Keratinocyte (primary cell): ENCODE results near the gene LHFPL6. TPM values are rescaled to one million over a fixed set of nuclear protein-coding genes. Genes with fewer than 3 reads are reported as not detected.

Experiments used
- DNase-seq: peaks from one replicate; pipeline ENCODE4 v3.0.0-alpha.2; 2011; ENCODE audit warnings: low read depth, missing footprints, low spot score
- FAIRE-seq: peaks from 2 replicates; lab custom pipeline; 2011; peaks lifted over from hg19 to GRCh38; lab: Jason Lieb, UNC
- H2AFZ ChIP-seq: 2 replicates; pipeline ENCODE4 v1.6.0; 2012; ENCODE audit warnings: low read length, control low read depth, inconsistent platforms; ENCODE audit not compliant: control insufficient read depth
- H3K27ac ChIP-seq: 2 replicates; pipeline ENCODE4 v1.5.1; 2011; ENCODE audit warnings: low read length; ENCODE audit not compliant: control insufficient read depth, insufficient read depth
- H3K27me3 ChIP-seq: 3 replicates; pipeline ENCODE4 v1.6.0; 2011; ENCODE audit warnings: low read length; ENCODE audit not compliant: control insufficient read depth, insufficient read depth; ENCODE audit errors: extremely low read depth
- H3K36me3 ChIP-seq, 2 experiments: 2 replicates in 1 of 2; 3 replicates in 1 of 2; pipeline ENCODE4 v1.5.1; 2011; ENCODE audit warnings: low read length in 2 of 2, mild to moderate bottlenecking in 1 of 2; ENCODE audit not compliant: control insufficient read depth in 2 of 2, insufficient read depth in 2 of 2; ENCODE audit errors: extremely low read depth in 1 of 2
- H3K4me1 ChIP-seq: 3 replicates; pipeline ENCODE4 v1.5.1; 2011; ENCODE audit warnings: low read length; ENCODE audit not compliant: control insufficient read depth, insufficient read depth; ENCODE audit errors: extremely low read depth
- H3K4me2 ChIP-seq: 3 replicates; pipeline ENCODE4 v1.6.0; 2011; ENCODE audit warnings: low read depth, low read length; ENCODE audit not compliant: control insufficient read depth, insufficient read depth; ENCODE audit errors: extremely low read depth
- H3K4me3 ChIP-seq, 3 experiments: fragments of 200-600 bp in 1 of 3; sonication (generic) in 1 of 3; 2 replicates in 2 of 3; 3 replicates in 1 of 3; pipeline ENCODE4 v1.5.1; 2011 to 2016; ENCODE audit warnings: low read length in 3 of 3, mild to moderate bottlenecking in 3 of 3, control low read depth in 2 of 3, inconsistent platforms in 1 of 3, low read depth in 1 of 3, mixed read lengths in 1 of 3, mixed run types in 1 of 3, moderate library complexity in 1 of 3; ENCODE audit not compliant: control insufficient read depth in 2 of 3, insufficient read depth in 2 of 3; ENCODE audit errors: extremely low read depth in 1 of 3
- H3K79me2 ChIP-seq: 2 replicates; pipeline ENCODE4 v1.6.0; 2012; ENCODE audit warnings: low read length; ENCODE audit not compliant: control insufficient read depth, insufficient read depth
- H3K9ac ChIP-seq: 3 replicates; pipeline ENCODE4 v1.6.0; 2011; ENCODE audit warnings: low read length; ENCODE audit not compliant: control insufficient read depth, insufficient read depth; ENCODE audit errors: extremely low read depth
- H3K9me1 ChIP-seq: 3 replicates; pipeline ENCODE4 v1.6.0; 2011; ENCODE audit warnings: low read length; ENCODE audit not compliant: control insufficient read depth, insufficient read depth; ENCODE audit errors: extremely low read depth
- H3K9me3 ChIP-seq: 2 replicates; pipeline ENCODE4 v1.5.1; 2012; ENCODE audit warnings: low read depth, low read length; ENCODE audit not compliant: control insufficient read depth
- H4K20me1 ChIP-seq: 3 replicates; pipeline ENCODE4 v1.6.0; 2011; ENCODE audit warnings: low read length; ENCODE audit not compliant: control insufficient read depth, insufficient read depth; ENCODE audit errors: extremely low read depth
- CTCF ChIP-seq, 3 experiments: IDR thresholded peaks in 1 of 3; conservative IDR thresholded peaks in 1 of 3; optimal IDR thresholded peaks in 1 of 3; 2 replicates in 2 of 3; 3 replicates in 1 of 3; pipeline versions ENCODE3 to v1.5.1; 2011; ENCODE audit warnings: low read length in 3 of 3, mild to moderate bottlenecking in 3 of 3, moderate library complexity in 2 of 3, control low read depth in 1 of 3, inconsistent platforms in 1 of 3; ENCODE audit not compliant: insufficient read depth in 2 of 3; ENCODE audit errors: extremely low read depth in 1 of 3
- EZH2 ChIP-seq: IDR thresholded peaks from one replicate; pipeline ENCODE4 v1.6.1; 2012; ENCODE audit warnings: inconsistent platforms, mild to moderate bottlenecking, low read length, moderate library complexity
- dilution Hi-C: fragments of 300-500 bp; cut with MboI; formaldehyde crosslinking; loops from one replicate; pipeline ENCODE4 v1.7.0; 2020; ENCODE audit warnings: low sequenced_read_pairs; ENCODE audit not compliant: extremely low pct_ligation_motif_present
- polyA plus RNA-seq, 5 experiments: library from polyadenylated mRNA; depleted of rRNA in 3 of 5; stranded (reverse) in 3 of 5; stranded (forward) in 1 of 5; unstranded in 1 of 5; fragments of >200 nt; gene quantifications; 1 replicate in 1 of 5; 2 replicates in 3 of 5; 3 replicates in 1 of 5; pipeline versions ENCODE4 v1.2.1 to v1.2.3, GENCODE V29; 2011 to 2012; ENCODE audit warnings: missing spikeins in 2 of 5, low read depth in 1 of 5, low replicate concordance in 1 of 5

The LHFPL6 gene
- polyA plus RNA-seq, 1 donor (not counting 4 experiments of a cell fraction or from before 2014, with no cell fraction given), result 15.8 TPM

- Histone ChIP-seq H3K4me2 (no peak overlapping the region), H3K9me1 (no peaks in the 10 kb centered on the region), H4K20me1 (no peaks in the 10 kb centered on the region), H3K79me2 (no peaks in the 10 kb centered on the region), H3K27me3 (no peaks in the 10 kb centered on the region), H3K4me1 (peaks cover 5% of the 10 kb centered on the region), H2AFZ (no peak overlapping the region), H3K9me3 (no peaks in the 10 kb centered on the region), H3K36me3 (no peaks in the 10 kb centered on the region), H3K4me3 (no peak overlapping the region), H3K9ac (no peak overlapping the region), H3K27ac (no peak overlapping the region)
- dilution Hi-C loops, result no loop called here
- DNase-seq, result no peak
- TF ChIP-seq CTCF (optimal IDR thresholded peaks at IDR 0.05 in 1 of 3, IDR thresholded peaks at IDR 0.05 in 1 of 3, conservative IDR thresholded peaks at IDR 0.05 in 1 of 3; ENCODE audit: extremely low read depth in 1 of 3, insufficient read depth in 2 of 3, low read length in 3 of 3) (no peak), EZH2 (no peak)
- FAIRE-seq, result no peak
These were observed 183.1 kb downstream of the LHFPL6 start for GRCh38 chr13:39419876-39420275.

GRCh38 chr13:39419068-39419467 is 183.9 kb downstream of the LHFPL6 start:
- dilution Hi-C loops, result no loop called here
- FAIRE-seq (no peak), DNase-seq (no peak)
- H4K20me1 ChIP-seq, result no peaks in the 10 kb centered on the region
- no peak overlapping the region for H3K4me2 ChIP-seq
- no peak for TF ChIP-seq EZH2
- no peak for TF ChIP-seq CTCF (optimal IDR thresholded peaks at IDR 0.05 in 1 of 3, IDR thresholded peaks at IDR 0.05 in 1 of 3, conservative IDR thresholded peaks at IDR 0.05 in 1 of 3; ENCODE audit: extremely low read depth in 1 of 3, insufficient read depth in 2 of 3, low read length in 3 of 3)
- peaks cover 5% of the 10 kb centered on the region for H3K4me1 ChIP-seq
- H2AFZ ChIP-seq, result no peak overlapping the region
- no peaks in the 10 kb centered on the region for H3K79me2 ChIP-seq
- no peaks in the 10 kb centered on the region for H3K9me3 ChIP-seq
- H3K9ac ChIP-seq, result no peak overlapping the region
- no peaks in the 10 kb centered on the region for H3K36me3 ChIP-seq
- no peak overlapping the region for H3K27ac ChIP-seq
- no peaks in the 10 kb centered on the region for H3K27me3 ChIP-seq
- H3K9me1 ChIP-seq, result no peaks in the 10 kb centered on the region
- no peak overlapping the region for H3K4me3 ChIP-seq
